HUES64 (cell line): ENCODE results near the gene CSH2.

Source experiments
- H3K27ac ChIP-seq: 2 replicates; pipeline ENCODE4 v1.7.0; 2013; ENCODE audit warnings: low read depth, low read length, inconsistent platforms
- H3K27me3 ChIP-seq: 2 replicates; pipeline ENCODE4 v1.6.1; 2013; ENCODE audit warnings: mild to moderate bottlenecking, low read length; ENCODE audit not compliant: insufficient read depth
- H3K36me3 ChIP-seq: 2 replicates; pipeline ENCODE4 v1.6.1; 2013; ENCODE audit warnings: mild to moderate bottlenecking, low read length; ENCODE audit not compliant: insufficient read depth
- H3K4me1 ChIP-seq: 2 replicates; pipeline ENCODE4 v1.6.1; 2013; ENCODE audit warnings: mild to moderate bottlenecking, low read length, moderate library complexity; ENCODE audit not compliant: insufficient read depth
- H3K4me3 ChIP-seq: 2 replicates; pipeline ENCODE4 v1.5.1; 2013; ENCODE audit warnings: mild to moderate bottlenecking, low read length, moderate library complexity
- H3K9ac ChIP-seq: 2 replicates; pipeline ENCODE4 v1.6.1; 2013; ENCODE audit warnings: mild to moderate bottlenecking, low read depth, low read length
- H3K9me3 ChIP-seq: 2 replicates; pipeline ENCODE4 v1.6.1; 2013; ENCODE audit warnings: low read depth, low read length; ENCODE audit not compliant: insufficient read depth
- WGBS: fragments of 150-250, 120-280 bp; methylation state at CpG from one replicate; pipeline ENCODE4 v1.1.7; 2013; ENCODE audit warnings: missing lambda C conversion rate; 5-methylcytosine and 5-hydroxymethylcytosine counted together

The CSH2 gene

DNA sequence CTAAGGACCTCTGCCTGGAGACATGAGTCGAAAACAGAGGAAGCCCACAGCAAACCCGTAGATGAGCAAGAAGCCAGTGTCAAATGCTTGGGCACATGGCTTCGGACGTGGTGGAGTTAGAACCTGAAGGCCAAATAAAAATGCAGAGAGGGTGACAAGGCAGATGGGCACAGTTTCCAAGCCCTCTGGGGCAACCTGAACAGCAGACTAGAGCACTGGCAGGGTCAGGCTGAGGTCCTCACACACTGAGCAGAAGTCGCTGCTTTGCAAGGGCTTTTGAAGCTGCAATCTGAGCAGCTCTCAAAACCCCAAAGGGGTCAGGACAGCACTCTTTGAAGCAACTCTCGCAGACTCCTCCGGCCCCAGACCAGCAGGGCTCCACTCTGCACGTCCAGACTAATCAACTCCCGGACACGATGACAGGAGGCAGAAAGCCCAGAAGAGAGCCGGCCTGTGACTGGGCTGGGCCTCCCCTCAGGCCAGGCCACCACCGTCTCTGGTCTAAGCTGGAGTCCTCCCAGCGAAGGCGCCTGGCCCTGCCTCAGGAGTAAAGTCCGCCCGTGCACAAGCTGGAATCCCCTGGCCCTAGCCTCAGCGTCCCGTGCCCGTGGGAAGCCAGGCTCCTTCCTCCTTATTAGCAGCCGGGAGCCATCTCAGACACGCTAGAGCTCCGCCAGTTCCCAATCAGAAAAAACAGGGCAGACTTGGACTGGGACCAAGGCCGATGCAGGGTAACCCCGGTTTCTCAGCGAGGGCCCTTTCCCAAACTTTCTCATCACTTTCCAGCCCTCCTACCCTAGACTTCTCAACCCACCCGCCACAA is 31.9 kb downstream of the CSH2 start:
- Histone ChIP-seq H3K9ac (peak overlapping the region; percentile 81), H3K4me1 (peaks cover 21% of the 10 kb centered on the region), H3K4me3 (peak overlapping the region; percentile 85), H3K36me3 (peaks cover 6% of the 10 kb centered on the region; the same call in 1 of the 2 replicates), H3K9me3 (no peaks in the 10 kb centered on the region), H3K27ac (peak overlapping the region; percentile 33), H3K27me3 (peaks cover 15% of the 10 kb centered on the region; the same call in 1 of the 2 replicates)
- WGBS = 17% methylated on average over 26 of the region's 26 CpGs

GRCh38 chr17:63840591-63841349 is 32.7 kb downstream of the CSH2 start:
- WGBS = 91% methylated on average over 4 of the region's 4 CpGs
- H3K4me1 ChIP-seq = peaks cover 21% of the 10 kb centered on the region
- H3K27me3 ChIP-seq = peaks cover 8% of the 10 kb centered on the region; the same call in 1 of the 2 replicates
- peak overlapping the region; percentile 81; the same call in 1 of the 2 replicates for H3K9ac ChIP-seq
- no peaks in the 10 kb centered on the region for H3K9me3 ChIP-seq
- H3K27ac ChIP-seq = no peak overlapping the region
- peak overlapping the region; percentile 85 for H3K4me3 ChIP-seq
- H3K36me3 ChIP-seq = peaks cover 13% of the 10 kb centered on the region

DNA sequence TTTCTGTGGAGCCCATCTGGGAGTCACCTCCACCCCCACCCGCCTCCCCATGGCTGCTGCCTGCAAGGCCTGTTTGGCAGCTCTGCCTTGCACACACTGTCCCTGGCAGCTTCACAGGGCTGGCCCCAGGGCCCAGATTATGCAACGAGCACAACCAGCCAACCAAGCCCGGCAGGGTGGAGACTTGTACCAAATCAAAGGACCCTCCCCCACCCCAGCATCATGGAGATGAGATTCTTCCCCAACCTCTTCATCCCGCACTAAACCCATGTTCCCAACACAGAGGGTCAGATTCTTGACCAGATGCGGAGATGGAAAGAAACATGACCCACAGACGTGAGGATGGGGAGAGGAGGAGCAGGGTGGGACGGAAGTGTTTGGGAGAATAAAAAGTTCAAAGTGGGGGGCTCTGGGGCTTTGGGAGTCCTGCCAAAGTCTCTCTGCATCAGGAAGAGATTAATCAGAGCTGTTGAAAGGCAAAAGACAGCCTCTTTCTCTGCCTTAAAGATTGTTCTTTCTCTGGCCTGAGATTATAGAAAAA is 34.8 kb downstream of the CSH2 start:
- Histone ChIP-seq H3K4me1 (peaks cover 21% of the 10 kb centered on the region), H3K36me3 (peaks cover 24% of the 10 kb centered on the region), H3K9ac (no peak overlapping the region), H3K9me3 (no peaks in the 10 kb centered on the region), H3K4me3 (no peak overlapping the region), H3K27ac (peak overlapping the region; percentile 34; the same call in 1 of the 2 replicates), H3K27me3 (no peaks in the 10 kb centered on the region)
- WGBS = 72% methylated on average over 7 of the region's 7 CpGs

GRCh38 chr17:63837962-63838600 is 35.4 kb downstream of the CSH2 start:
- no peak overlapping the region for H3K9ac ChIP-seq
- WGBS = 86% methylated on average over 5 of the region's 5 CpGs
- H3K36me3 ChIP-seq = peaks cover 30% of the 10 kb centered on the region
- H3K9me3 ChIP-seq = no peaks in the 10 kb centered on the region
- no peak overlapping the region for H3K4me3 ChIP-seq
- no peak overlapping the region for H3K27ac ChIP-seq
- no peaks in the 10 kb centered on the region for H3K27me3 ChIP-seq
- peaks cover 21% of the 10 kb centered on the region for H3K4me1 ChIP-seq

- H3K27me3 ChIP-seq = no peaks in the 10 kb centered on the region
- 96% methylated on average over 12 of the region's 12 CpGs for WGBS
- H3K27ac ChIP-seq = no peak overlapping the region
- no peak overlapping the region for H3K9ac ChIP-seq
- no peak overlapping the region for H3K4me3 ChIP-seq
- peaks cover 36% of the 10 kb centered on the region for H3K36me3 ChIP-seq
- H3K4me1 ChIP-seq = peaks cover 21% of the 10 kb centered on the region
- H3K9me3 ChIP-seq = no peaks in the 10 kb centered on the region
Measured at GRCh38 chr17:63837480-63837879, 36.0 kb downstream of the CSH2 start.

DNA sequence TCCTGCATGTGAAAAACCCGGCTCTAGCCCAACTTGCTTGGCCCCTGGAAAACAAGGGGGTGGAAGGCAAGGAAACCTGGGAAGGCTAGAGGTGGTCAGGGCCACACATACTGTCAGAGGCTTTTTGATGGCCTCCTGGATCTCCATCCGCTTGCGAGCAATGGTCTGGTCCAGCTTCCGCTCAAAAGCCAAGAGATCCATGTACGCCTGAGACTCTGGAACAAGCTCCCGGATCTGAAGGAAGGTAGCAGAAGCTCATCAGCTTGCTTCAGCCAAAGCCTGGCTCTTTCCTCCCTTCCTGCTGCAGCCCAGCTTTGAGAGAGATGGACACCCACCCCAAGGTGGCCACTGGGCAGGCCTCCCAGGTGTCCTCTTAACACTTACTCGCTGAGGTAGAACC is 36.7 kb downstream of the CSH2 start:
- Histone ChIP-seq H3K9ac (no peak overlapping the region), H3K27me3 (no peaks in the 10 kb centered on the region), H3K27ac (no peak overlapping the region), H3K4me1 (peaks cover 21% of the 10 kb centered on the region), H3K9me3 (no peaks in the 10 kb centered on the region), H3K36me3 (peaks cover 42% of the 10 kb centered on the region), H3K4me3 (no peak overlapping the region)
- whole genome bisulfite sequencing = 97% methylated on average over 7 of the region's 7 CpGs

DNA sequence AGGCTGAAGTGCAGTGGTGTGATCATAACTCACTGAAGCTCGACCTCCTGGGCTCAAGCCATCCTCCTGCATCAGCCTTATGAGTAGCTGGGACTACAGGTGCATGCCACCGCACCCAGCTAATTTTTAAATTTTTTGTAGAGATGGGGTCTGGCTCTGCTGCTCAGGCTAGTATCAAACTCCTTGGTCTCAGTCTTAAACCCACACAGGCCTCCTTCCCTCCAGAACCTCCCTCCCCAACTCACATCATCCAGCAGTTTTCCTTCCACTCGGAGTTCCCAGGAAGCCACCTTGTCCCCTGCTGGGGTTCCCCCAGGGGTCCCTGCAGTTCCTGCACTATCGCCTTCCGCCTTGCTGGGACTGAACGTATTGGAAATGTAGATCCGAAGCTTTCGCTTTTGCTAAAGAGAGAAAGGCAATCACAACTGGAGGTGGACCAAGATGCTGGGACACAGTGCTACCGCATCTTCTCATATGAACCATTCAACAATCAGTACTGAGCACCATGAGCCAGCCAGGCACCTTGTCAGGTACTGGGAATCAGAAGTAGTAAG is 38.2 kb downstream of the CSH2 start:
- peaks cover 58% of the 10 kb centered on the region for H3K36me3 ChIP-seq
- H3K4me1 ChIP-seq = peaks cover 15% of the 10 kb centered on the region
- 89% methylated on average over 9 of the region's 9 CpGs for WGBS

DNA sequence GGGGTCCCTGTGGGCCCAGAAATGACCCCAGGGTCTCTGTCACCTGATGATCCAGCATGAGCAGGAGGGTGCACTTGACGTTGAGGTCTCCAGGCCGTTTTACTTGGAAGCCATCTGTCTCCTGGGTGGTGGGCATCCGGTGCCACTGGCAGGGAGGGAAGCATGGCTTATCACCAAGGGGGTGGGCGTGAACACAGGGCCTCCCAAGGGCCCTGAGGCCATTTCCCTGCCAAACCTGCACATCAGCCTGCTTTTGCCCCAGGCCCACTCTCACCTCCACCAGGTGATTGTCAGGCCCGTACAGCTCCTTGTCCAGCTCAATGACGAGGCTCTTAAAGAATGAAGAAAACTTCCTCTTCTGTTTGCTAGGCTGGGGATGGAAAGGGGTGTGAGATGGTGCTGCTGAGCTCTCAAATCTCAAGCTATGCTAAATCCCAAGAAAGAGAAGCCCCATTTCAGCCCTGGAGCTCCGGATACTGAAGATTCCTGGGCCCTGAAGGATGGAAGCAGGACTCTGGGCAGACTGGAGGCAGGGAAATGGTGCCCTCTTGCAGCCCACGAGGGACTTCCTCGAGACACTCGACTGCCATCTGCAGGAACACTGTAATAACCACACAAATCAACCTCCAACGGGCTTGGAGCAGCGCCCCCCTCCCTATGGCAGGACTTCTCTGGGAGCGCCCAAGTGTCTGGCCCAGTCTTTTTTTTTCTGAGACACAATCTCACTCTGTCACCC is 38.9 kb downstream of the CSH2 start:
- Histone ChIP-seq H3K9me3 (no peaks in the 10 kb centered on the region), H3K4me1 (peaks cover 15% of the 10 kb centered on the region), H3K4me3 (no peak overlapping the region), H3K9ac (no peak overlapping the region), H3K36me3 (peaks cover 65% of the 10 kb centered on the region), H3K27ac (no peak overlapping the region), H3K27me3 (no peaks in the 10 kb centered on the region)
- WGBS = 68% methylated on average over 13 of the region's 13 CpGs

More for the DNA sequence above, 38.2 kb downstream of the CSH2 start:
- Histone ChIP-seq H3K27ac (no peak overlapping the region), H3K4me3 (no peak overlapping the region), H3K9me3 (no peaks in the 10 kb centered on the region), H3K27me3 (no peaks in the 10 kb centered on the region), H3K9ac (no peak overlapping the region)

GRCh38 chr17:63833741-63834373 is 39.6 kb downstream of the CSH2 start:
- H3K27me3 ChIP-seq = no peaks in the 10 kb centered on the region
- 96% methylated on average over 15 of the region's 15 CpGs for WGBS
- H3K36me3 ChIP-seq = peaks cover 72% of the 10 kb centered on the region
- H3K27ac ChIP-seq = no peak overlapping the region
- H3K9ac ChIP-seq = no peak overlapping the region
- H3K9me3 ChIP-seq = no peaks in the 10 kb centered on the region
- H3K4me1 ChIP-seq = peaks cover 7% of the 10 kb centered on the region
- H3K4me3 ChIP-seq = no peak overlapping the region
